HG03520 (cell line): Measurements from ENCODE around the gene RFFL.
A peak's percentile ranks its signal among the peaks of the same experiment; 100 is the strongest.
"Not testable (repeated sequence)": the region's sequence is repeated elsewhere in the genome, so short reads cannot be mapped to it uniquely, and the experiment has no call there.

Source experiments
- ATAC-seq: cut with Tn5 transposase; IDR thresholded peaks from one replicate; pipeline ENCODE4 v1.9.1; 2021; ENCODE audit warnings: mild to moderate bottlenecking, moderate library complexity; ENCODE audit not compliant: unreplicated experiment

The RFFL gene, protein sequence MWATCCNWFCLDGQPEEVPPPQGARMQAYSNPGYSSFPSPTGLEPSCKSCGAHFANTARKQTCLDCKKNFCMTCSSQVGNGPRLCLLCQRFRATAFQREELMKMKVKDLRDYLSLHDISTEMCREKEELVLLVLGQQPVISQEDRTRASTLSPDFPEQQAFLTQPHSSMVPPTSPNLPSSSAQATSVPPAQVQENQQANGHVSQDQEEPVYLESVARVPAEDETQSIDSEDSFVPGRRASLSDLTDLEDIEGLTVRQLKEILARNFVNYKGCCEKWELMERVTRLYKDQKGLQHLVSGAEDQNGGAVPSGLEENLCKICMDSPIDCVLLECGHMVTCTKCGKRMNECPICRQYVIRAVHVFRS

DNA sequence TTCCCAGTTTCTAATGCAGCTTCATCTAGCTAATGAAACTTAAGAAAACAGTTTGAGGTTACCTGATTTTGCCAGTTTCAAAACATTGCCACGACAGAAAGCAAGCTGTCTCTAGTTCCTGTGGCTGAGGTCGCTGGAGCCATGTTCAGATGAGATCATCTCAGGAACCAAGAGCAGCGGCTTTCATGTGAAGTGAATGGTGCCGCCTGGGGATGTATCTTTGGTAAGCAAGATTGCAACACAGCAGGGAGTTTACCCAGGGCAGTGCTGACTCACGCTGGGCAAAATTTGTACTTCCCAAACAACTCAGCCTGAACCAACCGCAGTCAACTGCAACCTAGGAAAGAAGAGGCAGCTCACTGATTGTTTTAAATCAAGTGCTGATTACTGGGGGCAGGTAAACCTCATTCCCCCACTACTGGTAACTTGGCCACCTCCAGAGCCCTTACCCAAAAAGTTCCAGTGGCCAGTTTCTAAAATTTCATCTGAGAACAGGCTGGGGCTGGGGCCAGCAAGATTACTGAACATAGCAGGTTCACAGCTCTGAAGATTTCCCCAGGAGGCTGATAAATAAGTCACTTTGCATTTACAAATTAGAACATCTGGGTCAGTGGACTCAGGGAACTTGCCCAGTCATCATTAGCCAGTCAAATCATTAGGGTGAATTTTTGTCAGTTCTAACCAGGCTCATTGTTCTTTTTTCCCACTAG, at the start of gene RFFL:
Gene RFFL, minus strand, starts transcription at position 194 of the 710 bp plus-strand sequence. CDS start 37,154 bp downstream, outside the sequence.
- ATAC-seq, result peak; percentile 82

DNA sequence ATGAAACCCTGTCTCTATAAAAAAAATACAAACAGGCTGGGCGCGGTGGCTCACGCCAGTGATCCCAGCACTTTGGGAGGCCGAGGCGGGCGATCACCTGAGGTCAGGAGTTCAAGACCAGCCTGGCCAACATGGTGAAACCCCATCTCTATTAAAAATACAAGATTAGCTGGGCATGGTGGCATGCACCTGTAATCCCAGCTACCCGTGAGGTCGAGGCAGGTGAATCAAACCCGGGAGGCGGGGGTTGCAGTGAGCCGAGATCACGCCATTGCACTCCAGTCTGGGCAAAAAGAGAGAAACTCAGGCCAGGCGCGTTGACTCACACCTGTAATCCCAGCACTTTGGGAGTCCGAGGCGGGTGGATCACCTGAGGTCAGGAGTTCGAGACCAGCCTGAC, 47.3 kb upstream of the RFFL start:
- ATAC-seq, result not testable (repeated sequence)

DNA sequence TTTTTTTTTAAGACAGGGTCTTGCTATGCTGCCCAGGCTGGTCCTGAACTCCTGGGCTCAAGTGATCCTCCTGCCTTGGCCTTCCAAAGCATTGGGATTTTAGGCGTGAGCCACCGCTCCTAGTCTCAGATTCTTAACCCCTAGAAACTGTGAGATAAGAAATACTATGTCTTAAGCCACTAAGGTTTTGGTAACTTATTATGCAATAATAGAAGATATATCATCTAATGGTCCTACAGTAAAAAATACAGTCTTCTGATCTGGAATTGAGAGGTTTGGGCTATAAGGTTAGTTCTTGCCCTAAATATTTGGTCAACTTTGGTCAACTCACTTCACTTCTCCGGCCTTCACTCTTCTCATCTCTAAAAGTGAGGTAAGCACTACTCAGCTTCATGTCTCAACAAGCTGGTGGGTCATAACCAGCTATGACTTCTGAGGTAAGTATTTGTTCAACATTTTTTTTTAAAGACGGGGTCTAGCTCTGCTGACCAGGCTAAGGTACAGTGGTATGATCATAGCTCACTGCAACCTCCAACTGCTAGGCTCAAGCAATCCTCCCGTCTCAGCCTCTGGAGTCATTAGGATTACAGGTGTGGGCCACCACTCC, 41.4 kb upstream of the RFFL start:
- ATAC-seq, result no peak

DNA sequence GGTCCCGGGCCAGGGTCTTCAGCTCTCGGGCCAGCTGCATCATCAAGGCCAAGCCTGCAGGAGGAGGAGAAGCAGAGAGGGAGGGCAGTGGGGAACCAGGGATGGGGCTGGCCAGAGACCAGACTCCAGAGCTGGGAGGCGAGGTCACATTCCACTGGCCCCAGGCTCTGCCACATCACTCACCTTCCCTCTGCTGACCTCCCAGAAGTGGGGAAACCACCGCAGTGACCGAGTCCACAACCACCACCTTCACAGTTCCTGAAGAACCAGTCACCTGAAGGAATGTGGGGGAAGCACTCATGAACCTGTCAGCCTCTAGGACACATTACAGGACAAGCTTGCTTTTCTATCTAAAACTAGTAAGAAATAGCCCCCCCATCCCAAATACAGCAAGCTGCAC, 39.8 kb upstream of the RFFL start:
- ATAC-seq, result no peak

DNA sequence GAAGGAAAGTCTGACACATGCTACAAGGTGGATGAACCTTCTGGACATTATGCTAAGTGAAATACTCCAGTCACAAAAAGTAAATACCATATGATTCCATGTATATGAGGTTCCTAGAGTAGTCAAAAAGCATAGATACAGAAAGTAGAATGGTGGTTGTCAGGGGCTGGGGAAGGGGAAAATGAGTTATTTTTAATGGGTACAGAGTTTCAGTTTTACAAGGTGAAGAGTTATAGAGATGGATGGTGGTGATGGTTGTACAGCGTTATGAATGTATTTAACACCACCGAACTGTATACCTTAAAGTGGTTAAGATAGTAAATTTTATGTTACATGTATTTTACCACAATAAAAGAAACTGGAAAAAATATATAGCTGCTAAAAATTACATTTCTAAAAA, 38.2 kb upstream of the RFFL start:
- ATAC-seq, result no peak

DNA sequence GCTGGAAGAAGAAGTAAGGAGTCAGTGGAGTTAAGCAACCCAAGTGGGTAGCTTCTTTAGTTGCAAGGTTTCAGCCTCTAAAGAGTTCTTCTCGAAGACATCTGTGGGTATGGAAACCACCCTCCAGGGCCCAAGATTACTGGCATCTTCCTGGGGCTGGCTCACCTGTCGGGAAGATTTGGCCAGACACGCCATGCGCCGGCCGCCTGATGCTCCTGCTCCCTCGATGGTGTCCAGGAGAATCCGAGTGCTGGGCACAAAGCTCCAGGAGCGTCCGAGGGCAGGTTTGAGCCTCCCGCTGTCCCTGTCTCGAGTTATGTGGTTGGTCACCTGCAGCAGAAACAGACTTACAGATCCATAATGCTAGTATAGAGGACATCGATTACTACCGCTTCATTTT, 37.5 kb upstream of the RFFL start:
- ATAC-seq, result no peak

DNA sequence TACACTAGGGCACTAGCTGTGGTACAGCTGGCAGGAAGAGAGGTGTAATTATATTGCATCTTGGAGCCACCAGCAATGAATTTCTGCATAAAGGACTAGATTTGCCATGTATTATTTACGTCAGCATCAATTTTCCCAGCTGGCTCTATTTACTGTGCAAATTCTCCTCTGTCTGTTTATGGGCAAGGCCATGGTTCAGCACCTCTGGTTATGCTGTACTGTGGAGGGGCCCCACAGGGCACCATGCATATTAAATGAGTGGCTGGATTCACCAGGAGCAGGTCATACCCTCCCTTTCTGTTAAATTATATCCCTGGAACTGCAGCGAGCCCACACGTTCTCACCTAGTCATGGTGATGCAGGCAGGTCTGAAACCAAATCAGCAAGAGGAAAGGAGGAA, 36.4 kb upstream of the RFFL start:
- ATAC-seq, result no peak

DNA sequence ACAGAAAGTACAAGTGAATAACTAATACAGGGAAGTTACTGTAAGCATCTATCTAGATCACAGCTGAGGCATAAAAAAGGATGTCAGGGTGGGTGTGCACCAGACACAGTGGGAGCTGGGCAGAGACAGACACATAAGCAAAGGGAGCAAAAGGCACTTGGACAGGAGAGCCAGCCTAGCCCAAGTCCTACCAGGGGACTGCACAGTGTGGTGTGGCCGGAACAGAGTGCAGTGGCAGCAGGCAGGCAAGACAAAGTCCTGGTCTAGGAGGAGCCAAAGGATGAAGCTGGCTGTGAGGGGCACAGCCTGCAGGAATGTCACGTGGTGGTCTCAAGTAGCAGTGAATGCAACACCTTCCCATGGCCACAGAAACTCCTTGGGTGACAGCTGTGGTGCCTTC, 34.3 kb upstream of the RFFL start:
- no peak for ATAC-seq

DNA sequence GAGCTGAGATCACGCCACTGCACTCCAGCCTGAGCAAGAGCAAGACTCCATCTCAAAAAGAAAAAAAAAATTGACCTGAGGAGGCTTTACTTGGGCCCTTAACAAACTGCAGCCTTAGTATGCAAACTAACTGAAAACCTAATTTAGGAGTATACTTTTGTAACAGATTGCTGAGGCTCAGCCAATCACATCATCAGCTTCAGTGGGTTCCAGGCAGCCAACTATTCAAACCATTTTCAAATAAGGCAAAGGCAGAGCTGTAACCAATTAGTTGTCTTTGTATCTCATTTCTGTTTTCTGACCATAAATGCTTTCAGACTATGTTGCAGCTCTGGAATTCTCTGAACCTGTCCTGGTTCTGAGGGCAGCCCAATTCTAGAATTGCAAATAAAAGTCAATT, 32.2 kb upstream of the RFFL start:
- ATAC-seq, result no peak

DNA sequence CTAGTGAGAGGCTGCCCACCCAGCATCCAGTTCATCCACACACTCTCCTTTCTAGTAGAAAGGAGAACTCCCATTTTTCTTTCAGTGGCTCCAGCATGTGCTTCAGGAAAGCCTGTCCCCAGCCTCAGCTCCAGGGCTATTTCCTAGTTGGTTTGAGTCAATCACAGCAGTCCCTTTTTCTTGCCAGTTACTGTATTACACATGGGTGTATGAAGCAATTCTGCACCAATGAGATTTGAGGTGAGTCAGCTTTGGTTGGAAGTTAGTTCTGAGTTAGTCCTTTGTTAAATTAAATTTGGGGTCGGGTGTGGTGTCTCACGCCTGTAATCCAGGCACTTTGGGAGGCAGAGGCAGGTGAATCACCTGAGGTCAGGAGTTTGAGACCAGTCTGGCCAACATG, 31.4 kb upstream of the RFFL start:
- ATAC-seq, result no peak

DNA sequence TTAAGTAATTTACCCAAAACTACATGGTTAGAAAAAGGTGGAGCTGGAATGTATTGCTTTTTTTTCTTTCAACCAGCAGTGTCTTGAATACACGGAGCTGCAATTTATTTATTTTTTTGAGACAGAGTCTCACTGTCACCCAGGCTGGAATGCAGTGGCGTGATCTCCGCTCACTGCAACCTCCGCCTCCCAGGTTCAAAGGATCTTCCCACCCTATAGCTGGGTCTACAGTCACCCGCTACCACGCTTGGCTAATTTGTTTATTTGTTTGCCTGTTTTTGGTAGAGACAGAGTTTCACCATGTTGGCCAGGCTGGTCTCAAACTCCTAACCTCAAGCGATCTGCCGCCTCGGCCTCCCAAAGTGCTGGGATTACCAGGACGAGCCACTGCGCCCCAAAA, 27.2 kb upstream of the RFFL start:
- ATAC-seq, result not testable (repeated sequence)

DNA sequence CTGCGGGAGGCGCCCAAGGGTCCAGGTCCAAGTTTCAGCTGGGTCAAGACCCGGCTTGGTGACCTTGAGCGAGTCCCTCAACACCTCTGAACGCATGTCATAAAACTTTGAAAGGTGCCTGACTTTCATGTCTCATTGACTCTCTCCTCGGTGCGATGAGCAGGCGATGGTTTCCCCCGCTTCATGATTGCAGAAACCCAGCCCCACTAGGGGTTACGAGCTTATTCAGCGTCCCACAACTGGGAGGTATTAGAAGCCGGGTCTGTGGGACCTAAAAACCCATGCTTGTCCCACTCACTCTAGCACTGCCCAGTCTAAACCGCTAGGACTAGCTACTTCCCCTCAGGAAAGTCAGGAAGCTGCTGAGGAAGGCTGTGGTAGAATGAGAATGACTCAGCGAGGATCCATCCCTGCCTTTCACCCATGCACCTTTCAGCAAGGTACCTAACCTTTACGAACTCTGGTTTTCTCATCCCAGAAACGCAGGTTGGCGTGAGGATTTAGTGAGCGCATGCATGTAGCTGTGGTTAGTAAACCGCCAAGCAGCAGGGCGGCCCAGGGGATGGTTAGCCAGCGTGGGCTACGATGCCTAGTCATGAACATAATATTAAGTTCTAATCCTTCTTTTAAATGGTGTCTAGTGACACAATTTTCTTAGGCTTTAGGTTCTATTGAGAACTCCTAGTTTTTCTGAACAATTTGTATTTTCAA, 26.2 kb upstream of the RFFL start:
- no peak for ATAC-seq

DNA sequence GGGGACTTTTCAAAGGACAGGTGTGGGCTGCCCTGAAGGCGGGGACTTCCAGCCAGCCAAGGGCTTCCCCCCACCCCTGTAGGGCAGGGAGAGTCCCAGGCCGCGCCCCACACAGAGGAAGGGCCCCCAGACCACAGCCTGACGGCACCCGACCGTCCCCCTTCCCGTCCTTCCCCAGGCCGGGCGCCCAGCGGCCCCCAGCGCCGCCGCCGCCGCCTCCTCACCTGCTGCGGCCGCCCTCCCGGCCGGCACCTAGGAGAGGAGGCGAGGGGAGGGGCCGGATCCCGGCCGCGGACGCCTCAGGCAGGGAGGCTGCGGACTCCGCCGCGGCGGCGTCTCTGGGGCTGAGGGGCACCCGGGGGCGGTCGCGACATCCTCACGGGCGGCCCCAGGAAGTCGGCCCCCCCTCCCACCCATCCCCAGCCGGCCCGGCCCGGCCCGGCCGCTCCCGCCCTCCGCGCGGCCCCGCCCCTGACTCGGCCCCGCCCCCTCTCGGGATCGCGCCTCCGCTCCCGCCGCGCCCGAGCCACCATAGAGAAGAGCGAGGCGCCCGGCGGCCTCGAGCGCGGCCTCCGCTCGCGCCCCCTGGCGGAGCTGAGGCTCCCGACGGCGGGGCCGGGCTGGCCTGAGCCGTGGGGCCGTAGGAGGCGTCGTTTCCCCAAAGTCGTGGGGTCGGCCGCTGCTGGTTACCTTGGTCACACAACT, 25.5 kb upstream of the RFFL start:
- ATAC-seq, result peak; percentile 67

DNA sequence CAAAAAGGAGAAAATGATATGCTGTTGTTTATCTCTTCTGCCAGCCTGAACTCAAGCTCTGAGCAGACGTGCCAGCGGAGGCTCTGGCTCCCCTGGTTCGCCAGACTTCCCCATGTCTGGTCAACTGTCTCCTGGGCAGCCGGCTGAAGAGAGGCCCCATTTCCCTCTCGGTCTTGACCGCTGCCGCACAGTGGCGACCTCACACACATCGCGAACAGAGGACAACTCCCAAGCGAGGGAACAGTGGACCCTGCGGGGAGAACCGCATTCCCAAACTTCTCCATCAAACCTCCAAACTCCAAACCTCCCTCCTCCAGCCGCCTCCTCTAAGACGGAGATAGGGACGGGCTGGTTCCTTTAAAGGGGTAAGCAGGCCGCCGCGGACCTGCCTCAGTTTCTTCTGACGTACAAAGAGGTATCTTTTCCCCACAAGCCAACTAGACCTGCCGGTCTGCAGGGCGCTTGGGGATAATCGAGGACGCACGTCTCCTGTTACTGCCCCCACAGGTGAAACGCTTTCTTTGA, 24.9 kb upstream of the RFFL start:
- no peak for ATAC-seq

DNA sequence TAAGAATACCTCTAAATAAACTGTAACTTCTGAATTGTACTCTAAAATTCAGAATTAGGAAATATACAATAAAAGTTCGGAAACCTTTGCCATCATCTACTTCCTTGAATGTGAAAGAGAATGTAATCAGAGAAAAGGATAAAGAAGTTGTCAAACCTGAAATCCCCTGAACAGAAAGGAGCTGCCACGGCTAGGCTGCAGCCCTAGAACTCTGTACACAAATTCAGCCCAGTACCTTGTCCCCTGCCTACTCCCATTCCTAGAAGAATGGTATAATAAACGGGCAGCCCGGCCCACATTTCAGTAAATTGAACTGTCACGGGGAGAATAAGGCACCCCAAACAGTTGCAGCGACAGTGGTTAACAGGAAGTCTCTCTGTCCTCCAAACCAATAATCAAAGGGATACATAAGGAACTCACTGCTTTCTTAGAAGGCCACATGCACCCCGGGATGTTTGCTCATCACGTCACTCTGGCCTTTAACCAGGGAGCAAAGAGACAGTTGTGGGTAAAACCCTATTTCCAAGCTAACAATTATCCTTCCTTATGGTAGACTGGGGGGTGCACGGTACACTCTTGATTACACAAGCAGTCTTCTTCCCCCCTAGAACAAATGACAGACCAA, 24.3 kb upstream of the RFFL start:
- no peak for ATAC-seq

DNA sequence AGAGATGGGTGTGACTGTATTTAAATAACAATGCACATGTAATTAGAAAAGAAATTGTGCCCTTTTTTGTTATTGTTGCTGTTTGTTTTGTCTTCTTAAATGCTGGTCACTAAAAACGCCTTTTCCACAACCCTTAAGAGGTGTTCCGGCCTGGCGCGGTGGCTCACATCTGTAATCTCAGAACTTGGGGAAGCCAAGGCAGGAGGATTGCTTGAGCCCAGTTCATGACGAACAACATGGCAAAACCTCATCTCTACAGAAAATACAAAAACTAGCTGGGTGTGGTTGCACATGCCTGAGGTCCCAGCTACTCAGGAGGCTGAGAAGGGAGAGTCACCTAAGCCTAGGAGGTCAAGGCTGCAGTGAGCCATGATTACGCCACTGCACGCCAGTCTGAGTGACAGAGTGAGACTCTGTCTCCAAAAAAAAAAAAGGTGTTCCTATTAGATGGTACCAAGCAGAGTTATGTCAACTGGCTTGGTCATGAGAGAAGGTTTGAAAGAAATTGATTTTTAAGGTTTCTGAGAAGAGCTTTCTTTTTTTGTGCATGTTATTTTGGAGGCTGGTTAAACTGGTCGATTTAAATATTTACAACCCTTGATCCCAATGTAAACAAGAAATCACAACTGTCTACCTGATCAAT, 23.5 kb upstream of the RFFL start:
- no peak for ATAC-seq

DNA sequence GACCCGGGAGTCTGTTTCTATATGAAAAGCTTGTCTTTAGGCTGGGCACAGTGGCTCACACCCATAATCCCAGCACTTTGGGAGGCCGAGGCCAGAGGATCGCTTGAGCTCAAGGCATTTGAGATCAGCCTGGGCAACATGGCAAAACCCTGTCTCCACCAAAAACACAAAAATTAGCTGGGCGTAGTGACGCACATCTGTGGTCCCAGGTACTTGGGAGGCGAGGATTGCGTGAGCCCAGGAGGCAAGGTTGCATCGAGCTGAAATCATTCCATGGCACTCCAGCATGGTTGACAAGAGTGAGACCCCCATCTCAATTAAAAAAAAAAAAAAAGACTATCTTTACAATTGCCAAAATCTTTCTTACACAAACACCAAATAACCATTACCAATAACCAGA, 22.7 kb upstream of the RFFL start:
- no peak for ATAC-seq

DNA sequence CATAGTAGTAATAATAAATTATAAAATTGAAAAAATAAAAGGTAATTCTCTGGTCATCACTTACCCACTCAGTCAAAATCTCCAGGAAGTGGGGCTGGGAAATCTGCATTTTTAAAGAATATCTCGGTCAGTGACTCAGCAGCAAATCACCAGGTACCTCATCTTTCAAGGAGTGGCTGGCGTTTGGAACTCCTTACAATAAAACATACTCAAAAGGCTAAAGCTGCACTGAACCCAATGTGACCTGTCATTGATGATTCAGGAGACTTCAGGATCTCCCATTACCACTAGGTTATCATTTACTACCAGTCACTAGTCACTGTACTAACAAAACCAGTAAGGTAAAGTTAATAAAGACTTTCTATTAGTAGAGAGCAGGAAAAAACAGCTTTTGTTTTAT, 21.5 kb upstream of the RFFL start:
- ATAC-seq, result no peak

DNA sequence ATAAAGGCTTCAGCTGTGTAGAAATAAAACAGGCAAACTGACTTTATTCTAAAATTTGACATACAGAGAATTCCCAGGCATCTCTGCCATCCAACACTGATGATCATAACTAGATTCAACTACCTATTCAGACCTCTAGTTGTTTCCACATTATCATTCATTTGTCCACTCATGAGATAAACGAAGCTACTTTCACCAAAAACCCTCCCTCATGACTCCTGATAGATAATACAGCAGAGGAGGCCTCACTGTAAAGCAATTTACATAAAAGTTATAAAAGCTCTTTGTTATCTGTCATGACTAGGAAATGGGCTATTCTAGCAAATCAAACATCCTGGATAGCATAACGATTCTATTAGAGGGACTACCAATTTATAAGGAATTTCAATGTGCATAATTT, 19.6 kb upstream of the RFFL start:
- no peak for ATAC-seq
